HG03575 (cell line): Measurements from ENCODE around the gene GNAZ.

ENCODE experiments used
- ATAC-seq: cut with Tn5 transposase; IDR thresholded peaks from one replicate; pipeline ENCODE4 v1.9.1; 2021; ENCODE audit not compliant: unreplicated experiment, insufficient number of reproducible peaks, low FRiP score; ENCODE audit errors: extremely low read depth

Gene GNAZ

GRCh38 chr22:23073526-23074229 is 3.4 kb downstream of the GNAZ start:
- no peak for ATAC-seq

GRCh38 chr22:23074451-23074850 is 4.1 kb downstream of the GNAZ start:
- ATAC-seq: no peak

GRCh38 chr22:23075050-23075449 is 4.7 kb downstream of the GNAZ start:
- ATAC-seq: no peak

GRCh38 chr22:23075525-23076216 is 5.4 kb downstream of the GNAZ start:
- ATAC-seq: no peak

DNA sequence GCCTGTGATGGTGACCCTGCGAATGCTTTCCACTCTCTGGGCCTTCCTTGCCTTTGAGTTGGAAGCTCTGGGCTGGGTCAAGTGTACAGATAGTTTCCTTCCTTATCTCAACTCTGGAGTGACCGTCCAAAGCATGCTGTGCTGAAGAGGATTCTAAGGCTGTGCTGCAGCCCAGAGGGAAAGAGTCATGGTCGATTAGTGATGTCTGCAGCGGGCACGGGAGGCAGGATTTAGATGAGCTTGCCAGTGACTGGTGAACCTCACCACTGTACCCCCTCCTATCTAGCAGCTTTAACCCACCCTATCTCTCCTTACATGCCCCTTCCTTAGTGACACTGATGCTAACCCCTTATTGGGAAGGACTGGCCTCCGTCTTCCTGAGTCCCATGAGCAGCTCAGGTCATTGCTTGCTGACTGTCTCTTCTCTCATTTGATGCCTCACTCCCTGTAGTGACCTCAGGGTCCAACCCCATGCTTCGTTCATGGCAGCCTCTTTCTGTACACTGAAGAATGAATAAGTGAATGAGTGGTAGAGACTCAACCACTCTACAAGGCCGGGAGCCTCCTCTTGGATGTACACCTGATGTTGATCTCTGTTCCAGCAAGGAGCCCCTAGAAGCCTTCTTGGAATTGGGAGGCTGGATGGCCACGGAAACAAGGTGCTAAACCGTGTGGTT is 6.7 kb downstream of the GNAZ start:
- no peak for ATAC-seq

GRCh38 chr22:23077627-23078461 is 7.5 kb downstream of the GNAZ start:
- ATAC-seq: no peak

DNA sequence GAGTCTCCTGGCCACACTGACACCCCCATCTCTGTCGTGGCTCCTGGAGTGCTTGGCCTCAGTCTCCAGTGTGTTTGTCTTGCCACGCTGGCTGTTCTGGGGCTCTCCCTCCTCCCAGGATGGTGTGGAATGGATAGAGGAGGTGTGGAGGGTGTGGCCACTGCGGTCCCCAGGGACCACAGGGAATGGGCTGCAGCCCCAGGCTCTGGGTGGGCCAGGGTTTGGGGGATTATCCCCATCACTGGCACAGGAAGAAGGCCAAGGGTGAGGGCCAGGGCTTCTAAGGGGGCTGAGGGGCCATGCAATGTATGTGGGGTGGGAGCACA is 8.1 kb downstream of the GNAZ start:
- no peak for ATAC-seq

DNA sequence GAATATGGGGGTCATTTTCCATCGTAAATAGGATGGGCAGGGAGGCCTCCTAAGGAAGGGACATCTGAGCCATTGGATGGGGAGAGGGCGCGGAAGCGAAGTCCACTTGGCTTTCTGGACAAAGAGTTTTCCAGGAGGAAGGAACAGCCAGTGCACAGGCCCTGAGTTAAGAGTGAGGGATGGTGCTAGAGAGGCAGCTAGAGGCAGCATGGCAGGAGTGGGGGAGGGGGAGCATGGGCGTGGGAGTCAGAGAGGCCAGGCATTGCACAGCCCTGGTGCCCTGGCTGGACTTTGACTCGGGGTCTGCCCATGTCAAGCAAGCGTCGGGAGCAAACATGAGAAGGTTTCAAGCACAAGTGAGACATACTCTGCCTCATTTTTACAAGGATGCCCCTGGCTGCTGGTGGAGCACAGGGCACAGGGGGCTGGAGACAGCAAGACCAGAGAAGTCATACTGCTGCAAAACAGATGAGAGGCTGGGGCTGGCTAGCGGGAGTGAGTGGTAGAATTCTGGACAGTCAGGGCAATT is 9.0 kb downstream of the GNAZ start:
- ATAC-seq: no peak

DNA sequence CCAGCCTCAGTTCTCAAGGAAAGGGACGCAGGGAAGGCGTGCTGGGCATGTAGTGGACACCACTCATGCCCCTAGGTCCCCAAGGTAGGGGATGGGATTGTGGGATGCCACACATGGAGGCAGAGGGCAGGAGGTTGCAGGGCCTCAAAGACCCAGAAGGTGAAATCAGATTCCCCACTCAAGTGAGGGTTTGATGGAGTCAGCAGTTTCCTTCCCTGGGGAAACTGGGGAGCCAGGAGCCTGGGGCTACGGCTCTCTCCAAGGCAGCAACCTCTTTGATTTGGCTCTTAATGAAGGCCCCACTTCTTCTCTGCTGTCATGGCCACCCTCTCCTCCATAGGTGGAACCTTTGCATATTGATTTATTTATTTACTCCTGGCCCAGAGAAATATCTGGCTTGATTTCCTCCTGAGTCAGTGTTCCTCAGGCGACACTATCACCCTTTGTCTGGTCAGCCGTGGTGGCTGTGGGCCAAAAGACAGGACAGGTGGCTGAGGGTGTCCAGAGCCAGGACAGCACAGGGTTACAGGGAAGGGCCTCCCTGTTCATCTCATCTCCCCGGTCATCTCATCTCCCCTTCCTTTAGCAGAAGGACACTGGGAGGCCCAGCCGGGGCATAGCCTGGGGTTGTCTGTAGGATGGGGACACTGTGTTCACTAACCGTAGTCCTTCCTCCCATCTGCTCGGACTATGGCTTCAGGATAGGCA is 9.6 kb downstream of the GNAZ start:
- no peak for ATAC-seq

GRCh38 chr22:23080613-23081290 is 10.4 kb downstream of the GNAZ start:
- no peak for ATAC-seq

DNA sequence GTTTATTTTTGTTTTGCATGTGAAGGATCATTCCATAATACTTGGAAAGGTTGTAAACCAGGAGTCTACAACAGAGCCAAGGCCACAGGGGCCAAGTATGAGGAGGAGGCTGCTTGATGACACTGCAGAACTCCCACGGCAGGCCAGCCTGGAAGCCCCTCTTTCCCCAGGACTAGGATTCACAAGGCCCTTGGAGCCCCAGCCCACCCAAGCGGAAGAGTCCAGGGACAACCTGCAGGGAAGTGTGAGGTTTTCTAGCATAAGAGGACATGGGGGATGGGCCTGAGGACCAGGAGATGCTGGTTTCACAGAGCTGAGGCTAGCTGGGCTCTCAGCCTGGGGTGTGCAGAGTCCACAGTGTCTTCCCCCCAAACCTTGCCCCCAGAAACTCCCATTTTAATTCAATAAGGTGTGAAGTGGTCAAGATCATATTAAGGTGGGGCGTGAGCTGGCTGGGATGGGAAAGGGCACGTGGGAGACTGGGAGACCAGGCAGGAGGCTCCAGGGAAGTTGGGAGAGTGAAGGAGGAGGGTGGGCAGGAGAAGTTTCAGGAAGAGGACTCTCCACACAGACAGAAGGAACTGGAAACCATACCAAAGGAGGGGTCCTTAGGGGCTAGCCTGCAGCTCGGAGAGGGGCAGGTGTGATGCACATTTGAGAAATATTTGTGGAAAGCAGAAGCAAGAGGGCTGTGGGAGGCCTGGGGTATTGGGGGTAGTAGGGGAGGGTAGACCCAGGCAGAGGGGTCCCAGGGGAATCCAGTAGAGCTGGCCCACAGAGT is 12.4 kb downstream of the GNAZ start:
- ATAC-seq: no peak

GRCh38 chr22:23083315-23084021 is 13.1 kb downstream of the GNAZ start:
- no peak for ATAC-seq

GRCh38 chr22:23084453-23085350 is 14.4 kb downstream of the GNAZ start:
- no peak for ATAC-seq

DNA sequence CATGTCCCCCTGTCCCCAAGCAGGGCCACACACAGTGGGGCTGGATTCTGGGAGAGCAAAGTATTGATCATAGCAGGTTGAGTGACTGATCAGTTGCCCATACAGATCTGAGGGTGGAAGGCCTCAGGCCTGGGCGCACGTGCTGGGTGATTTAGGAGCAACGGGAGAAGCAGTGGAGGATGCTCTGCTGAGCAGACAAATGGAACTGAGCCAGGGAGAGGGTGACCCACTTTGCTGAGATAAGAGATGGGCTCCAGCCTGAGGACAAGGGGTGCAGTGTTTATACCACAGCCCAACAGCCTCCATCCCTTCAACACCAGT is 15.0 kb downstream of the GNAZ start:
- no peak for ATAC-seq

- no peak for ATAC-seq
Measured at GRCh38 chr22:23085785-23086184, 15.5 kb downstream of the GNAZ start.

DNA sequence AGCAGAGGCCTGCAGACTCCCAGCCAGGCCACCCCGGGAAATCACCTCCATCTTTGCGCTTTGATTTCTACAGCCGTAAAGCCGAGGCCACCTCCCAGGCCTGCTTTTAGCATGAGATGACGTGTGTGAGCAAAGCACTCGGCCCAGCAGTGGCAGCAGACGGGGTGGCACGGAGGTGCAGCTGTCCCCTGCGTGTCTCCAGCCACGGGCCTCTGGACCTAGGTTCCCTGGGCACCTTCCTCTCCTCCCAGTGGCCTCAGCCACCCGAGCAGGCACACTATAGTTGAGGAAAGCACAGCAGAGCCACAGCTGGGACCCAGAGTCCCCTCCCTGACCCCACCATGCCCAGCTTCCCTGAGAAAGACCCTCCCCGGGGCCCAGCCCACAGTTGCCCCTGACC is 15.9 kb downstream of the GNAZ start:
- ATAC-seq: no peak
